NT2/D1 (cell line): ENCODE data around the gene ZNF567.

Experiments
- DNase-seq: peaks from one replicate; pipeline ENCODE4 v3.0.0-alpha.2; 2011; ENCODE audit warnings: low read depth, low spot score
- H3K27me3 ChIP-seq: 2 replicates; pipeline ENCODE4 v1.6.0; 2011; ENCODE audit warnings: mild to moderate bottlenecking; ENCODE audit not compliant: insufficient read length, insufficient read depth
- H3K36me3 ChIP-seq: 2 replicates; pipeline ENCODE4 v1.6.1; 2011; ENCODE audit warnings: mild to moderate bottlenecking, low read length, mixed read lengths; ENCODE audit not compliant: insufficient read depth, insufficient read length
- H3K4me1 ChIP-seq: 2 replicates; pipeline ENCODE4 v1.5.1; 2011; ENCODE audit not compliant: insufficient read depth, insufficient read length
- H3K4me3 ChIP-seq: 2 replicates; pipeline ENCODE4 v1.5.1; 2011; ENCODE audit warnings: low read depth; ENCODE audit not compliant: insufficient read length
- H3K9ac ChIP-seq: 2 replicates; pipeline ENCODE4 v1.6.0; 2011; ENCODE audit warnings: low read depth; ENCODE audit not compliant: insufficient read length
- H3K9me3 ChIP-seq: 2 replicates; pipeline ENCODE4 v1.5.1; 2011; ENCODE audit warnings: mild to moderate bottlenecking, low read length; ENCODE audit not compliant: insufficient read depth
- SUZ12 ChIP-seq: IDR thresholded peaks from 2 replicates; pipeline ENCODE4 v1.6.1; 2011; ENCODE audit not compliant: insufficient read length, insufficient read depth; ENCODE audit errors: extremely low read depth
- YY1 ChIP-seq: IDR thresholded peaks from 2 replicates; pipeline ENCODE4 v1.6.1; 2011; ENCODE audit not compliant: insufficient read length, insufficient read depth
- ZNF274 ChIP-seq: IDR thresholded peaks from 2 replicates; pipeline ENCODE4 v1.6.1; 2011; ENCODE audit warnings: mild to moderate bottlenecking, low read depth, low read length

The ZNF567 gene

DNA sequence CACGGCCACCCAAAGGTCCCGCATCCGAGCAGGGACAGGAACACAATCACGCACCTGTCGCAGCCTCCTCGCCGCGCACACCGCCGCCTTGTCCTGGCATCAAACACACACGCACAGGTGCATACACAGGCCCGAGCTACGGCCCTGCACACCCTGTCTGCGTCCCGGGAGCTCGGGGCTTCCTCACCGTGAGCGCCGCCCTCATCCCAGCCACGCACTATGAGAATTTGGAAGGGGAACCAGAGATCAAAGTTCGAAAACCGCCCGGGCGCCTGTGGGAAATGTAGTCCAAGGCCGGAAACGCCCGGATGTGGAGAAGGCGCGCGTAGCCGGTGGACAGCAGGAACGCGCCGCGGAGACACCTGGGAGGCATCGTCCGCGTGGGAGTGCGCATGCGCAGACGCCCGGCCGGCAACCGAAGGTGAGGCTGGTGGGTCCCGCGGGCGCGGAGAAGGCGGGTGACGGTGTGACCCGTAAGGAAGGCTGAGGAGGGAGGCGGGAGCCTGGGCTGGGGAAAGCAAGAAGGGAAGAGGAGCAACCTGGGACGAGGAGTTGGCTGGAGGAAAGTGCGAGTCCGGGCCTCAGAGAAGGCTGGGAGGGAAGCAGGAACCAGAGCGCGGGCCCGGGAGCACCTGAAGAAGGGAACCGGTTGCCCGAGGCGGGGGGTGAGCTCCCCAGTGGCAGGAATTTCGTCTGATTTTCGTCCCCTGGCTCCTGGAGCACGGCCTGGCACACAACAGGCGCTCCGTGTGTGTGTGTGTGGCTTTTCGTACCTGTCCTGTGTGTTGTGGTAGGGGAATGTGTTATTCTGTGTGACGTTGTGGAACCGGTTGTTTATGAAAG lies at the start of gene ZNF567:
TSS of gene ZNF567 (plus strand) at position 399 of the 843 bp plus-strand sequence. CDS start 7,256 bp downstream, outside the sequence.
- Histone ChIP-seq H3K9me3 (peaks cover 14% of the 10 kb centered on the region; the same call in 1 of the 2 replicates), H3K9ac (peak within 1 kb of the TSS; percentile 96), H3K4me1 (no peaks in the 10 kb centered on the region), H3K4me3 (peak within 1 kb of the TSS; percentile 94), H3K27me3 (no peaks in the 10 kb centered on the region), H3K36me3 (peaks cover 34% of the 10 kb centered on the region)
- TF ChIP-seq ZNF274, result no peak
- TF ChIP-seq YY1, result no peak
- no peak for TF ChIP-seq SUZ12
- DNase-seq, result peak; percentile 85

DNA sequence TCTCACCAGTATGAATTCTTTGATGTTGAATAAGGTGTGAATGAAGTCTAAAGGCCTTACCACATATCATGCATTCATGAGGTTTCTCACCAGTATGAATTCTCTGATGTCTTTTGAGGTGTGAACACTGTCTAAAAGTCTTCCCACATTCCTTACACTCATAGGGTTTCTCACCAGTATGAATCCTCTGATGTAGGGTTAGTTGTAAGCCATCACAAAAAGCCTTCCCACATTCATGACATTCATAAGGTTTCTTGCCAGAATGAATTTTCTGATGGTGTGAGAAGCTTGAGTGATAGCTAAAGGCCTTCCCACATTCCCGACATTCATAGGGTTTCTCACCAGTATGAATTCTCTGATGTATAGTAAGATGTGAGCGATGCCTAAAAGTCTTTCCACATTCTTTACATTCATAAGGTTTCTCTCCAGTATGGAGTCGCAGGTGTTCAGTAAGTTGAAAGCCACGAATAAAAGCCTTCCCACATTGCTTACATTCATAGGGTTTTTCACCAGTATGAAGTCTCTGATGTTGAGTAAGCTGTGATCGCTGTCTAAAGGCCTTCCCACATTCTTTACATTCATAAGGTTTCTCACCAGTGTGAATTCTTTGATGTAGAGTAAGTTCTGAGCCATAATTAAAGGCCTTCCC lies 48.4 kb upstream of the ZNF567 start:
- Histone ChIP-seq H3K36me3 (peaks cover 17% of the 10 kb centered on the region), H3K4me1 (no peaks in the 10 kb centered on the region), H3K27me3 (no peaks in the 10 kb centered on the region), H3K9ac (no peak overlapping the region), H3K9me3 (peaks cover 98% of the 10 kb centered on the region), H3K4me3 (no peak overlapping the region)
- no peak for DNase-seq
- TF ChIP-seq ZNF274 (peak; percentile 98), SUZ12 (no peak), YY1 (no peak)

DNA sequence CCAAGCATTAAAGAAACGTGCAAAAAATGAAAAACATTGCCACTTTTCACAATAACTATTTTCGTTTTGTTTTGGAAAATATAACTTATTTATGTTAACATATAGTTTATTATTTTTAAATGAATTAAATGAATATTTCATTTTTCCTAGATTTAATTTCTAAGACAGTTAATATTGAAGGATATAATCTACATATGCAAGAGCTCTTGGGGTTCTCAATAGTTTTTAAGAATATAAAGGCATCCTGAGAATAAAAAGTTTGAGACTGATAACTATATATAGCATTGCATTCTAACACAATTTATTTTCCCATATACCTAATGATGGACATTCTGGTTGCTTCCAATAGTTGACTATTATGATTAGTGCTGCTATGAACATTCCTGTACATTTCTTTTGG lies 40.7 kb upstream of the ZNF567 start:
- TF ChIP-seq YY1 (no peak), SUZ12 (no peak)
- H3K9ac ChIP-seq, result no peak overlapping the region
- no peaks in the 10 kb centered on the region for H3K4me1 ChIP-seq
- H3K36me3 ChIP-seq, result peaks cover 21% of the 10 kb centered on the region
- H3K9me3 ChIP-seq, result peaks cover 60% of the 10 kb centered on the region
- no peaks in the 10 kb centered on the region for H3K27me3 ChIP-seq
- no peak for DNase-seq
- no peak overlapping the region for H3K4me3 ChIP-seq

DNA sequence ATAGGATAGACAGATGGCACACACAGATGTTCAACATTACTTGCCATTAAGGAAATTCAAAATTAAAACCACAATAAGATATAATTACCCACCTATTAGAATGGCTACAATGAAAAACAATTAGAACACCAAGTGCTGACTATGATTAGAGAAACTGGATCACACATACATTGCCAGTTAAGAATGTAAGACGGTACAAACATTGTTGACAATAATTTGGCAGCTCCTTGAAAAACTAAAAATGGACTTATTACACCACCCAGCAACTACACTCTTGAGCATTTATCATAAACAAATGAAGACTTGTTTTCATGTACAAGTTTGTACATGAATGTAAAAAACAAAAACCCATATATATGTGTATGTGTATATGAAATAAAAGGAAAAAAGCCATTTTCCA lies 34.5 kb upstream of the ZNF567 start:
- peaks cover 24% of the 10 kb centered on the region for H3K36me3 ChIP-seq
- TF ChIP-seq SUZ12, result no peak
- no peak for TF ChIP-seq YY1
- peaks cover 8% of the 10 kb centered on the region for H3K9me3 ChIP-seq
- no peaks in the 10 kb centered on the region for H3K27me3 ChIP-seq
- no peak overlapping the region for H3K4me3 ChIP-seq
- H3K9ac ChIP-seq, result no peak overlapping the region
- DNase-seq, result no peak
- no peaks in the 10 kb centered on the region for H3K4me1 ChIP-seq

DNA sequence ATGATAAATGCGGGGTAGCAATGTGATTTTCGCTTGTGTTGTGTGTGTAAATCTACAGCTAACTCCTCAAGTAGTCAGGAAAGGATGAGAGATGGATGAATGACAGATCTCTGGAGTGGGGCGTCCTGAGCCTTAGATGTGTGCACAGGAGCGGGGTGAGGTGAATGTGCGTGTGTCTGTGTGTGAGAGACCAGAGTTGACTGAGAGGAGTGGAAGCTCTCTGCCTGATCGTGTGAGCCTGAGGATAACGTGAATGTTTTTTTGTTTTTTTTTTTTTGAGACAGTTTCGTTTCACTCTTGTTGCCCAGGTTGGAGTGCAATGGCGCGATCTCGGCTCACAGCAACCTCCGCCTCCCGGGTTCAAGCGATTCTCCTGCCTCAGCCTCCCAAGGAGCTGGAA lies 21.6 kb upstream of the ZNF567 start:
- DNase-seq, result no peak
- peak overlapping the region; percentile 93 for H3K4me3 ChIP-seq
- peaks cover 11% of the 10 kb centered on the region for H3K36me3 ChIP-seq
- no peaks in the 10 kb centered on the region for H3K9me3 ChIP-seq
- H3K9ac ChIP-seq, result peak overlapping the region; percentile 93
- H3K27me3 ChIP-seq, result no peaks in the 10 kb centered on the region
- H3K4me1 ChIP-seq, result no peaks in the 10 kb centered on the region
- TF ChIP-seq ZNF274 (no peak), SUZ12 (no peak), YY1 (no peak)

DNA sequence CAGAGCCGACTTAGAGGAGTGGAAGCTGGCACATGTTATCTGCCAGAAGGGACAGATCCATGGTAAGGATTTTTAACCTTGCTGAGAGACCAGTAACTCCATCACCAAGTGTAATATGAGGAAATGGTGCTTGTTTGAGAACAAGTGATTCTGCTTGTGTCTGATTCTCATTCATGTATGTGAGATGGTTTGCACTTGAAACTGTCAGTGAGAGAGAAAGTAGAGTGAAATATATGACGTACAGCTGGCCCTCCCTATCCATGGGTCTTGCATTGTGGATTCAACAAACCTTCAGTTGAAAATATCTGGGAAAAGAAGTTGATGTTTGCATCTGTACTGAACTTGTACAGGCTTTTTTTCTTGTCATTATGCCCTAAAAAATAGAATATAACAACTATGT lies 18.8 kb upstream of the ZNF567 start:
- H3K4me1 ChIP-seq, result no peaks in the 10 kb centered on the region
- H3K36me3 ChIP-seq, result peaks cover 11% of the 10 kb centered on the region
- H3K4me3 ChIP-seq, result no peak overlapping the region
- TF ChIP-seq YY1, result no peak
- no peak for TF ChIP-seq ZNF274
- no peak for TF ChIP-seq SUZ12
- DNase-seq, result no peak
- H3K9ac ChIP-seq, result no peak overlapping the region
- no peaks in the 10 kb centered on the region for H3K27me3 ChIP-seq
- H3K9me3 ChIP-seq, result no peaks in the 10 kb centered on the region

DNA sequence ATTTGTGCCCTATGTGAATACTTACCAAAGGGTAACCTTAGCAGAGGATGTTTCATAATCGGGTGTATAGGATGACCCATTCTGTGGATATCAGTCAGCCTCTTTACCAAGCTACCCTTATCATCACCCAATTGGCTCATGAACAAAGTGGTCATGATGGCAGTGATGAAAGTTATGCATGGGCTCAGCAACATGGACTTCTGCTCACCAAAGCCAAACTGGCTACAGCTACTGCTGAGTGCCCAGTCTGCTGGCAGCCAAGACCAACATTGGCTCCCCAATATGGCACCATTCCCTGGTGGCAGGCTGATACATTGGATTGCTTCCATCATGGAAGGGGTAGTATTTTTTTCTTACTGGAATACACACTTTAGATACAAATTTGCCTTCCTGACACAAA lies 15.0 kb upstream of the ZNF567 start:
- H3K27me3 ChIP-seq, result no peaks in the 10 kb centered on the region
- no peaks in the 10 kb centered on the region for H3K4me1 ChIP-seq
- no peak overlapping the region for H3K9ac ChIP-seq
- H3K36me3 ChIP-seq, result peaks cover 6% of the 10 kb centered on the region
- no peak for DNase-seq
- no peak overlapping the region for H3K4me3 ChIP-seq
- H3K9me3 ChIP-seq, result no peaks in the 10 kb centered on the region
- no peak for TF ChIP-seq ZNF274
- no peak for TF ChIP-seq SUZ12
- no peak for TF ChIP-seq YY1
